SU-DHL-6 (cell line): ENCODE data around the gene BLTP3B.

Source experiments
- H2AFZ ChIP-seq: fragments of 200-600 bp; sonication (generic); 2 replicates; pipeline ENCODE4 v1.6.1; 2014; ENCODE audit warnings: low read depth, mild to moderate bottlenecking, moderate library complexity, mixed read lengths, antibody characterized with exemption, low read length; ENCODE audit not compliant: severe bottlenecking
- H3F3A ChIP-seq: fragments of 200-600 bp; shearing (Covaris generic); 2 replicates; pipeline ENCODE4 v1.6.0; 2016; ENCODE audit warnings: antibody characterized with exemption, mild to moderate bottlenecking; ENCODE audit not compliant: insufficient read depth
- H3K27ac ChIP-seq: fragments of 200-600 bp; sonication (generic); 2 replicates; pipeline ENCODE4 v1.5.1; 2016; ENCODE audit warnings: low read depth, mild to moderate bottlenecking, low read length, moderate library complexity, mixed read lengths
- H3K27me3 ChIP-seq: fragments of 200-600 bp; sonication (generic), shearing (Covaris generic); 2 replicates; pipeline ENCODE4 v1.6.0; 2014; ENCODE audit warnings: mild to moderate bottlenecking, low read length
- H3K36me3 ChIP-seq: fragments of 200-600 bp; sonication (generic); 2 replicates; pipeline ENCODE4 v1.6.1; 2014; ENCODE audit warnings: mild to moderate bottlenecking, low read length, mixed read lengths
- H3K4me2 ChIP-seq: fragments of 300-600, 200-600 bp; shearing (Covaris generic), sonication (generic); 2 replicates; pipeline ENCODE4 v1.6.0; 2014; ENCODE audit warnings: low read length, low read depth, mild to moderate bottlenecking; ENCODE audit not compliant: poor library complexity, severe bottlenecking
- H3K4me3 ChIP-seq: fragments of 200-600 bp; sonication (generic); 2 replicates; pipeline ENCODE4 v1.5.1; 2014; ENCODE audit warnings: antibody characterized with exemption, low read length, mild to moderate bottlenecking, mixed read lengths; ENCODE audit not compliant: insufficient read depth, poor library complexity, severe bottlenecking
- H3K79me2 ChIP-seq: fragments of 200-600 bp; sonication (generic); 2 replicates; pipeline ENCODE4 v1.6.1; 2014; ENCODE audit warnings: mild to moderate bottlenecking, low read length, moderate library complexity; ENCODE audit not compliant: insufficient read depth
- H3K9ac ChIP-seq: fragments of 200-600 bp; sonication (generic); 2 replicates; pipeline ENCODE4 v1.7.0; 2014; ENCODE audit warnings: mild to moderate bottlenecking, low read length
- H3K9me2 ChIP-seq: fragments of 200-600 bp; sonication (generic); replicated peaks from 2 replicates; pipeline ENCODE4 v1.6.1; 2014; ENCODE audit warnings: low read length; ENCODE audit not compliant: insufficient read depth
- H3K9me3 ChIP-seq: fragments of 200-600 bp; sonication (generic); 2 replicates; pipeline ENCODE4 v1.6.1; 2014; ENCODE audit warnings: low read length, mixed read lengths; ENCODE audit not compliant: insufficient read depth
- H4K20me1 ChIP-seq: fragments of 200-600 bp; sonication (generic); 2 replicates; pipeline ENCODE4 v1.6.1; 2014; ENCODE audit warnings: low read depth, mild to moderate bottlenecking, antibody characterized with exemption, low read length, moderate library complexity, mixed read lengths
- EZH2phosphoT487 ChIP-seq: fragments of 200-600 bp; sonication (generic), shearing (Covaris generic); conservative IDR thresholded peaks from 2 replicates; pipeline ENCODE4 v1.6.1; 2018; ENCODE audit warnings: mild to moderate bottlenecking, antibody characterized with exemption, low read length, moderate library complexity, mixed read lengths
- TF ChIP-seq, protein P1 (sequence below): fragments of 200-600 bp; sonication (generic); IDR thresholded peaks from one replicate; pipeline ENCODE4 v1.5.1; 2017; ENCODE audit warnings: antibody characterized with exemption, mild to moderate bottlenecking, low read length, moderate library complexity; ENCODE audit not compliant: insufficient read depth, poor library complexity, severe bottlenecking

The BLTP3B gene

GRCh38 chr12:100141998-100142850 is 450 bp downstream of the BLTP3B start:
- no peaks in the 10 kb centered on the region for H3K36me3 ChIP-seq
- TF ChIP-seq, protein P1, sequence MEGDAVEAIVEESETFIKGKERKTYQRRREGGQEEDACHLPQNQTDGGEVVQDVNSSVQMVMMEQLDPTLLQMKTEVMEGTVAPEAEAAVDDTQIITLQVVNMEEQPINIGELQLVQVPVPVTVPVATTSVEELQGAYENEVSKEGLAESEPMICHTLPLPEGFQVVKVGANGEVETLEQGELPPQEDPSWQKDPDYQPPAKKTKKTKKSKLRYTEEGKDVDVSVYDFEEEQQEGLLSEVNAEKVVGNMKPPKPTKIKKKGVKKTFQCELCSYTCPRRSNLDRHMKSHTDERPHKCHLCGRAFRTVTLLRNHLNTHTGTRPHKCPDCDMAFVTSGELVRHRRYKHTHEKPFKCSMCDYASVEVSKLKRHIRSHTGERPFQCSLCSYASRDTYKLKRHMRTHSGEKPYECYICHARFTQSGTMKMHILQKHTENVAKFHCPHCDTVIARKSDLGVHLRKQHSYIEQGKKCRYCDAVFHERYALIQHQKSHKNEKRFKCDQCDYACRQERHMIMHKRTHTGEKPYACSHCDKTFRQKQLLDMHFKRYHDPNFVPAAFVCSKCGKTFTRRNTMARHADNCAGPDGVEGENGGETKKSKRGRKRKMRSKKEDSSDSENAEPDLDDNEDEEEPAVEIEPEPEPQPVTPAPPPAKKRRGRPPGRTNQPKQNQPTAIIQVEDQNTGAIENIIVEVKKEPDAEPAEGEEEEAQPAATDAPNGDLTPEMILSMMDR: no peak
- TF ChIP-seq EZH2phosphoT487: no peak
- H3K9me2 ChIP-seq: no peaks in the 10 kb centered on the region
- peak overlapping the region; percentile 84 for H3K4me2 ChIP-seq
- H3K4me3 ChIP-seq: peak overlapping the region; percentile 58
- H4K20me1 ChIP-seq: peaks cover 7% of the 10 kb centered on the region; the same call in 1 of the 2 replicates
- H2AFZ ChIP-seq: peak overlapping the region; percentile 77
- no peaks in the 10 kb centered on the region for H3K27me3 ChIP-seq
- peaks cover 13% of the 10 kb centered on the region; the same call in 1 of the 2 replicates for H3K79me2 ChIP-seq
- H3K9me3 ChIP-seq: no peaks in the 10 kb centered on the region
- no peaks in the 10 kb centered on the region for H3F3A ChIP-seq
- H3K27ac ChIP-seq: no peak overlapping the region
- peak overlapping the region; percentile 72 for H3K9ac ChIP-seq

DNA sequence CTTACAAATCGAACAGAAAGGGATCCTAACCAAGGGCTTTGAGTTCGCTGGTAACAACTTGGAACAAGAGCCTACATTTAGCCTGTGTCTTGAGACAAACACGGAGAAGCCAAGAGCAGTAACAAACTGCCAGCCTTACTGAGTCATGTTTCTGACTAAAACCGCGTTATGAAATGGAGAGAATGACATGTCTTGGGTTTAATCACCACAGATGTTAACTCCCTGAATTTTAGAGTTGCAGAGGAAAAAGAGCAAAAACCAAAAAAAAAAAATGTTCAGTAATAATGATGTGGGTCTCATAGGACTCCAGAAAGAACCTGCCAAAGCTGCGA is 1.0 kb downstream of the BLTP3B start:
- H3K36me3 ChIP-seq: no peaks in the 10 kb centered on the region
- TF ChIP-seq EZH2phosphoT487: no peak
- TF ChIP-seq, protein P1: no peak
- no peak overlapping the region for H3K27ac ChIP-seq
- H3K9me3 ChIP-seq: no peaks in the 10 kb centered on the region
- no peaks in the 10 kb centered on the region for H3F3A ChIP-seq
- peak overlapping the region; percentile 84 for H3K4me2 ChIP-seq
- H3K9ac ChIP-seq: peak overlapping the region; percentile 72
- H4K20me1 ChIP-seq: peaks cover 7% of the 10 kb centered on the region; the same call in 1 of the 2 replicates
- peaks cover 13% of the 10 kb centered on the region; the same call in 1 of the 2 replicates for H3K79me2 ChIP-seq
- H3K4me3 ChIP-seq: peak overlapping the region; percentile 58
- no peaks in the 10 kb centered on the region for H3K27me3 ChIP-seq
- peak overlapping the region; percentile 77 for H2AFZ ChIP-seq
- H3K9me2 ChIP-seq: no peaks in the 10 kb centered on the region

GRCh38 chr12:100138803-100139098 is 3.9 kb downstream of the BLTP3B start:
- no peak overlapping the region for H3K27ac ChIP-seq
- no peaks in the 10 kb centered on the region for H3F3A ChIP-seq
- no peak overlapping the region for H3K9ac ChIP-seq
- no peaks in the 10 kb centered on the region for H3K27me3 ChIP-seq
- H3K79me2 ChIP-seq: peaks cover 18% of the 10 kb centered on the region
- no peak overlapping the region for H3K4me3 ChIP-seq
- H3K9me2 ChIP-seq: no peaks in the 10 kb centered on the region
- H3K36me3 ChIP-seq: no peaks in the 10 kb centered on the region
- no peak overlapping the region for H3K4me2 ChIP-seq
- H4K20me1 ChIP-seq: peaks cover 7% of the 10 kb centered on the region; the same call in 1 of the 2 replicates
- H3K9me3 ChIP-seq: no peaks in the 10 kb centered on the region
- H2AFZ ChIP-seq: no peak overlapping the region
- TF ChIP-seq, protein P1: no peak
